Skin epidermis (tissue), 12 donors: ENCODE measurements around the gene SCYGR4.
"Not testable (repeated sequence)": the region's sequence is repeated elsewhere in the genome, so short reads cannot be mapped to it uniquely, and the experiment has no call there.

Experiments
- H3K27ac ChIP-seq, 21 experiments: fragments of 200-600 bp; sonication (generic) in 11 of 21; one replicate each; pipeline ENCODE4 v1.5.0; 2020; ENCODE audit warnings: mild to moderate bottlenecking in 3 of 21, inconsistent platforms in 2 of 21, moderate library complexity in 2 of 21
- H3K4me3 ChIP-seq, 7 experiments: fragments of 200-600 bp; sonication (generic) in 2 of 7; one replicate each; pipeline ENCODE4 v1.5.0; 2020; ENCODE audit warnings: inconsistent platforms in 2 of 7, mild to moderate bottlenecking in 2 of 7, moderate library complexity in 1 of 7

The SCYGR4 gene

GRCh38 chr2:227661025-227661649 lies 43.8 kb downstream of the SCYGR4 start:
- Histone ChIP-seq H3K27ac (no peak overlapping the region), H3K4me3 (no peak overlapping the region)

GRCh38 chr2:227661827-227662226 lies 44.5 kb downstream of the SCYGR4 start:
- H3K4me3 ChIP-seq = no peak overlapping the region
- no peak overlapping the region for H3K27ac ChIP-seq

GRCh38 chr2:227665189-227665940 lies 48.1 kb downstream of the SCYGR4 start:
- Histone ChIP-seq H3K27ac (no peak overlapping the region), H3K4me3 (no peak overlapping the region)

GRCh38 chr2:227666631-227667170 lies 49.4 kb downstream of the SCYGR4 start, which contains the start of gene SCYGR5:
SCYGR5 (plus strand) TSS chr2:227666804; CDS start chr2:227666804, 0 bp downstream.
- H3K4me3 ChIP-seq, H3K27ac ChIP-seq: not testable (repeated sequence)
